NCI-H2081 treated with DMSO at 0.1 percent for 48 hours (cell line): ENCODE data around the gene ERC2.

Experiments used
- DNase-seq: peaks from one replicate; lab custom pipeline; 2025; lab: John Stamatoyannopoulos, UW

The ERC2 gene

DNA sequence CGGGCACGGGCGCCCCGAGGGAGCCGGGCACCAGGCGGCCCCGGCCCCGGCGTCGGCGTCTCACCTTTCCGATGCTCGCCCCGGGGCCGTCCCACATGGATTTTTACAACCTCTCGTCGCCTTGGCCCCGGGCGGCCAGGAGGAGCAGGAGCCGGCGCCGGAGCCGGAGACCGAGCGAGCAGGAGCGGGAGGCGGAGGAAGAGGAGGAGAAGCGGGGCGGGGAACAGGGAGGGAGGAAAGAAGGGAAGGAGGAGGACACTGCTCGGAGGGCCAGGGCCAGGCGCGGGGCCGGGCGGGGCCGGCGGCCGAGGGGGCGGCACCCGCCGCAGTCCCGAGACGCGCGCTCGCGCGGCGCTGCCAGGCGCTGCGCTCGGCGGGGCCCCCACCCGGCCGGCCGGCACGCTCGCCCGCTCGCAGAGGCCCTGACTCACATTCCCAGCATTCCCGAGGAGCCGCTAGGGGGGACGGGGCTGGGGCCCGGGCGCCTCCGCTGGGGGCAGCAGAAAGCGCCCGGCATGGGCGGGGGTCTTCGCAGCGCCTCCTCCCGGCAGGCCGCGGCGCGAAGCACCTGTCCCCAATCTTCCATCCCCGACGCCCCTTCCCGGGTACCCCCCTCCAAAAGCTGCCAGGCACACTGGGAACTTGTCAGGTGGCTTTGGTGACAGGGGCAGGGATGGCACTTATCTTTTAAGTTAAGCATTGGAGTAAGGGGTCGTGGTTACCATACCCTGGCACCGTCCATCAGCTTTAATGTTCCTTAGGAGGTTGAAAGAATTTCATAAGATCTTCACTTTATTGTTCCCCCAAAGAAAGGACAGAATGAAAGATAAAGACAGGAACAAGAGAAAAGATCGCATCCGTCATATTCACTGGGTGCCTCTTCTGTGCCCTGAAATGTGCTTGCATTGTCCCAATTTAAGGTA, at the start of gene ERC2:
ERC2 (minus strand) TSS at position 284 of the 923 bp plus-strand sequence.
- DNase-seq = no peak

DNA sequence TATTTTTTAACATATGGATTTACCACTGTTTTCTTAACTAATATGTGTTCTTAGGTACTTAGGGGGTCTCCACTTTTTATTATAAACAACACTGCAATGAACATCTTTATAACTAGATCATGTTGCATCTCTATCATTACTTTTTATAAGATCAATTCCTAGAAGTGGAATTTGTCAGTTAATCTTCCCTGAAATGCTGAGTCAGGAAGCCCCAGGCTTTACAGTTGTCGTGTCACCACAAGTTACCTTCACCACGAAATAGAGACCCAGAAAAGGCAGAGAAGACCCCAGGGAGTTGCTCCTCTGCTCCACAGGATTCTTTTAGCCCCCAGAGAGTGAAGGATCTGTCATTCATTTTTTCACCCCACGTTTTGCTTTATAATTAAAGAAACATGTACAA, 34.5 kb upstream of the ERC2 start:
- DNase-seq = no peak

DNA sequence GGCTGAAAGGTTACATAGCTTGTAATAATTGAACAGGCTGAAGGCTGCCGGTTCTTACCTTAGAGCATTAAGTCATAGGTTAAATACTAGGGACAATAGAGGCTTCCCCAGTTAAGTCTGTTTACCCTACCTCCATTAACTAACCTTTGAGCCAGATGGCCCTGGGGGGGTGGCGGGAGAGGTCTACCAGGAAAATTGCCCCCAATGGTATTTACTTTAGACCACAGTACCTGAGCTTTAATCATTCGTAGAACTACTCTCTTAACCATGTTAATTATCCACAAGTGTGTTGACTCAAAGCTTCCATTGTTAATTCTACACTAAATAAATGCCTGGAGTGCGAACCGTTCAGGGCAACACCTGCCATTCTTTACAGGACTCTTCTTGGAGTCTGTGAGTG, 28.1 kb upstream of the ERC2 start:
- peak; percentile 48 for DNase-seq

DNA sequence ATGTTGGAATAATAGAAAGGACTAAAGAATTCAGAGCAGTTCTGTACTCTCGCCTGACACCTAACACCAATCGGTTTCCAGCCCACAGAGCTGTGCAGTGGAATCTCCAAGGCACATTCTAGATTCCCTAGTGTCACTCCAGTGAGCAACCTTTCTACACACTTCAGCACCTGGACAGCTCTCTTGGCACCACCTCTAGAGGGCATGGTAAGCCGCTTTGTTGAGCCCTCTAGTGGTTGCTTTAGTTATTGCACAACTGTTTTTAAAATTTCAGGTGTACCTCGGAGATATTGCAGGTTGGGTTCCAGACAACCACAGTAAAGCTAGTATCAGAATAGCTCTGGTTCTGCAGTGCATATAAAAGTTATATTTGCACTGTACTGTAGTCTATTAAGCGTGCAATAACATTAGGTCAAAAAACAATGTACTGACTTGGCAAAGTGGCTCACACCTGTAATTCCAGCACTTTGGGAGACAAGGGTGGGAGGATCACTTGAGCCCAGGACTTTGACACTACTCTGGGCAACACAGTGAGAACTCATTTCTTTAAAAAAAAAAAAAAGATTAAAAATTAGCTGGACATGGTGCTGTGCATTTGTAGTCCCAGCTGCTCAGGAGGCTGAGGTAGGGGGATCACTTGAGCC, 26.5 kb upstream of the ERC2 start:
- no peak for DNase-seq

DNA sequence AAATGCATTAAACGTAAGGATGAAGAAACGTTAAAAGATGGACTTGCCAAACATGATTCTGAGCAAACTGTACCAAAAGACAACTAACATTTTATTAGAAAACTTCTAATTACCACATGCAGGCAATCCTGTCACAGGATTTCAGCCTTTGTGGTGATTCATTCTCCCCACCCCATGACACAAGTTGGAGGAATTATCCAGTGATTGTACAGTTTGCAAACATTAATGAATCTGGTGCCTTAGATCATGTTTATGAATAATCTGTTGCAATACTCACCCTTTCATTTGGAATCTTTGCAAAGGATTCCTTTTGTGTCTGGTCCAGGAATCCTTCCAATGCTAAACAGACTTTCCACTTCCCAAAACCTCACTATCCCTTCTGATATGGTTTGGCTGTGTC, 23.3 kb upstream of the ERC2 start:
- no peak for DNase-seq

DNA sequence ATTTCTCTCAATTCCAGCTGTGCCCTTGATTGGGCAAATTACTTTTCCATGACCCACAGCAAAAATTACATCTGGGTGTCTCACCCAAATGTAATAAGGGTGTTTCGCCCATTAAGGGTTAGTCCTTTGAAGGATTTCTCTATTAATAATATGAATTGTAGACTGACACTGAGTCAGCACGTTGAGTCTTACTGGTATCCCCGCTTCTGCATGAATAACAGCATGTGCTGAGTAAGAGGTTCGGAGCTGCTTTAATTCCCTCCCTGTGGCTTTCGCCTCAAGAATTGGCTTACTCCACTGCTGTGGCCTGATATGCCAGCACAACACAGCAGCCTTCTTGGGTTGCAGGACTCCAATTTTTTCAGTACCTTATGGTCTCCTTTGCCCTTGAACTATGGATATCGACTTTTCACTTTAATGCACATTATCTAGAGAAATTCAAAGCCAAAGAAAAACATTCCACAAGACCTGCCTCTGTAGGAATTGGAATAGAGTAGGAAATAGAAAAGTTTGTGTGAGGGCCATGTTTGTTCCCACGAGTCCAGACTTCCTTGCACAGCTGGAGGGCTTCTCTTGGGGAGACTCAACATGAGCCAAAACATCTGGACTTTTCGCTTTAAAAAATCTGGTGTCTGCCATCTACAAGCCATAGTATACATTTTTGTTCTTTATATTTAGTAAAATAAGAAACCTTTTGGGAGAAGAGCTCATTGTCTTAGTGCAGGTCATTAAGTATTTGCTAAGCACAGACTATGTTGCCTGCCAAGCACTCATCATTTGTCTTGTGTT, 20.7 kb upstream of the ERC2 start:
- no peak for DNase-seq

DNA sequence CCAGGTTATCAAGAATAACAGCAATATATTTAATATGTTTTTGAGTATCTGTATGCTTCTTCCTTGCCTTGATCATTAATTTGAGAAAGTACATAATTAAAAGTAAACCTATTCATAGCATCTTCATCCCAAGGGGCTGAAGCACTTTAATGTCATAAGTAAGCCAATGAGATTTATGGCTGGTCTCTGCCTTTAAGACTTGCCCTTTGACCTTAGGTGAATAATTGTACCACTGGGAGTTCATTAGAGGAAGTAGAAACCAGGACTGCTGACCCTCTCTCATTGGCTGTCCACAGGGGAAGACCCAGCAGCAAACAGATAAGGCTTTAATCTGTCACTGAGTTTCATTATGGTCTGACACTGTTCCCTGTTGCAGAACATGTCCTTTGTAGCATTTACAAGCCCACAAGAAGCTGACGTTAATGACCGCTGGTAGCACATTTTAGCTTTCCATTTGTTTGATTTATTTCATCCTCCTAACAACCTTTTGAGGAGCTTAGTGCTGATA, 16.3 kb upstream of the ERC2 start:
- no peak for DNase-seq

DNA sequence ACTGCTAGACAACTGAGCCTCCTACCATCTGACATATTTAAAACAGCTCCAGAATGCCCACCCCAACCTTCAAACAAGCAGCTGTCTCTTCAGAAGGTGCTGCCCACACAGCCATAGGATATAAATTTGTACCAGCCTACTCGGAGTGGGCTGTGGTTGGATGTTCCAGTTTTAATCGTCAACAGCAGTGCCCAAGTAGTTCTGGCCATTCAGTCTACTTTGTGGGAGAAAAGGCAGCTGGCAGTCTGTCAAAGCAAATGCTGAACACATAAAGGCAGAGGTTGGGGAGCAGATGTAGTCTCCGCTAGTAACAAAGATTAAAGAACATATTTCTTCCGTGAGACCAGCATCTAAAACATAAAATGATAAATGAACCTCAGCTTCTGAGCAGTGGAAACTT, 15.9 kb upstream of the ERC2 start:
- DNase-seq = no peak

DNA sequence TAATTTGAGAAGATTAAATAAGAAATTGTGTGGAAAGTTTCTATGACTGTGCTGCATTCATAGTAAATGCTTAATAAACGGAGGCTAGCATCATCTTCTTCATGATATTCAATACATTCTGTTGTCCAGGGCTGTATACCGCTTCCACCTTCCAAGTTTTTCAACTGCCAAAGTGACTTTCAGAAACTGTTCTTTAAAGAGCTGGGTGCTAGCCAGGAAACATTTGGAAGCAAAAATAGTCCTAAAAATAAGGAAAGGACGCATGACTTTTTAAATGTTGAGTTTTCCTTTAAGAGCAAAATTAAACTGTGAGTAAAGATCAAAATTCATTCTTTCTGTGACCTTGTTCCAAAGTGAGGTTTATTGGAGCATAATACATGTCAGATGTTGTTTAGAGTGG, 9.4 kb upstream of the ERC2 start:
- DNase-seq = no peak

DNA sequence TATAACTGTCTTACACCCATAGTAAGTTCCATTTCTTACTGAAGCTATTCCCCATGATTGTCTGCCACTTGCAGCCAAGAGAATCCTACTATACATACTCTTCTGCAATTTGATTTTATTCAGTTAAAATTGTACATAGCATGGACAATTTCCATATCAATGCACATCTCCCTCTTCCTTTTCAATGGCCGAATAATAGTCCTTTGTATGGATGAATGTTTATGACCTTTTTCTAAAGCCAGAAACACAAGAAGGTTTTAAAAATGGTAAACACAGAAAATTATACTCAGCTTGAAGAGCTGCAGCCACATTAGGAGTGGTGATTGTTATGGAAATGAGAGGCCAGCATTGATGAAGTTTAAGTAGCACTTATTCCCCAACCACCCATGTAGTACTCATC, 8.5 kb upstream of the ERC2 start:
- DNase-seq = no peak

DNA sequence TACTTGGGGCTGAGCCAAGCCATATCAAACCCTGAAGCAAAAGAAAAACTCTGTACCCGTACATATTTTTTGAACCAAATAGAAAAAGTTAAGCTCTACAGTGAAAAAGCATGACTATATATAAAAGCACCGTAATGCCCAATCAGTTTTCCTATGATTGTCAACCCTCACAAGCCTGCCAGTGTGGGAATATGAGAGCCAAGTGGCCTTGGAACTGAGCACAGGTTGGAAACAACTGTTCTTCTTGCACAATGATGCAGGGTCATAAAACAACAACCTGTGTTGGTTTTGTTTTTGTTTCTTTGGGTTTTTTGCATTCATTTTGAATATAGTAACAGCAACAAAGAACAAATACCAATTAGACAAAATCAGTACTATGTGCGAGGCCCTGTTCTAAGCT, 3.5 kb upstream of the ERC2 start:
- no peak for DNase-seq

DNA sequence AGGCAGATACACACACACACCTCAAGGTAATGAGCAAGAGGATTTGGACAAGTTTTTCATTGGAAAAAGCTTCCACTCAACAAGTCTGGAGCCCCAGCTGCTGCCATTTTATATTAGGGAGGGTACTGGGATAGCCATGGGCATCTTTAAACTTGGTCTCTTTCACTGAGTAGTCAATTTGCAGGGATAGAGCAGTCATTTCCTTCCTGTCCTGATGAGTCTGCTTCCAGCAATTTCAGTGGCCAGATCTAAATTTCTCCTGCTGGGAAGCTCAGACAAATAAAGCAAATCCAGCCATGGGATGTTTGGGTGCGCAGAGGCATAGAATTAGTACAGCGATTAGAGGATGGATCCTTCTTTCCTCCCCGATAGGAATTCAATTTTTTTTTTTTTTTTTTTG, 874 bp upstream of the ERC2 start:
- no peak for DNase-seq

DNA sequence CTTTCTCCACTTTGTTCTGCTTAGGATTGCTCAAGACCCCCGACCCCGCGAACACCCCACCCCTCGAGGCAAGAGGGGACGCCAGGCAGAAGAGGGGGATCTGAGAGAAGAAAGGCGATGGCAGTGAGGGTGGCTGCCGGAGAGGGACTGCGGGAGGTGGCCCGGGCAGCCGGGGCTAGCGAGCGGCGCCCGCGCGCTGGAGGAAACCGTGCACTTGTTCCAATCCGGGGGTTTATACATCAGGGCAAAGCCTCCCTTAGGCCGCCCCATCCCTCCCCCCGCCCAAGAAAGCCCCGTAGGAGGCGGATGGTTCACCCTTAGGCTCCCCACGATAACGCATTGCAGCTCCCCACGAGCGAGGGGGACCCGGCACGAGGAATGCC, 475 bp downstream of the ERC2 start:
- DNase-seq = no peak

DNA sequence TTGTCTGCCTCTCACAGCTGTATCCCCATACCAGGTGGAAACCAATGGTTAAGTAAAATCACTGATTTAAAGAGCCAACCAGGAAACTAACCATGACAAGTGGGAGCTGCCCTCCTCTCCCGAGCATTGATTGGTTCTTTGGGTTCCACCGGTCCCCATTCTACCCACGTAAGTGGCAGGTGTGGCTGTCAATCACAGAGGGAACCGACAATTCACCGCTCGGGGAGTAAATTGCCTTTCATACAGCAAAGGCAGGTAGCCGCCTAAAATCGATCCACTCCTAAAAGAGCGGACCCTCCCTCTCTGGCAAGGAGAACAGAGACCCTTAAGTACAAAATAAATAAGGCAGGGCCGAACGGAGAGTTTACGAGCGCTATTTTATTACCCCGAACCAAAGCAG, 1.2 kb downstream of the ERC2 start:
- DNase-seq = peak; percentile 71

DNA sequence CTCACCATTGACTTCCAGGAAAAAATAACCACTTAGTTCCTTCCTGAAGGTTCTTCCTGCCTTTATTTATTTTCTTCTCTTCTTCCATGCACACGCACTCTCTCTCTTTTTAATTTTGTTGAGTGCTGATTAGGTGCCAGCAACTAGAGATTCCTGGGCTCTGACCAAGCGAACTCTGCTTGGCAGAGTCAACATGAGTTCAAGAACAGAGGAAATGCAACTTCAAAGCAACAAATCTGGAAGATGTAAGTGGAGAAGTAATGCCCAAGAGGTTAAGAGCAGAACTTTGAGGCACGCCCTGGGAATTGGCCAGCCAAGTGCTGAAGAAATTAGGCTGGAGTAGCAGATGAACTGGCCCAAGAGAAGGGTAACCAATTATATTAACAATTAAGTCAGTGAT, 8.5 kb downstream of the ERC2 start:
- no peak for DNase-seq

DNA sequence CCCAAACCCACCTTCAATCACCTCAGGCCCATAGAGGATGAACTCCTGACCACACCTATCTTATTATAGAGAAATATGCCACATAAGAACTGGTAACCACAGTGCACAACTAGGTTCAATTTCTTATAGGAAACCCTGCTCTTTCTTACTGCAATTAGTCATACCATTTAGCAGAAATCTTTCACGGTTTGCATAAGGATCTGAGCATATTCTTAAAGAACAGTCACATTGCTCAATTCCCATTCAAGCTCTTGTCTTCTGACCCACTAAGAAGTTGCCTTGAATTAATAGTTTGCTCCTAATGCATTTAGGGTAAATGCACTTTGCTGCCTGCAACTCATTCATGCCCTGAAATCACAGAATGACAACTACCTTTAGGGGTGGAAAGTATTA, 9.2 kb downstream of the ERC2 start:
- no peak for DNase-seq

DNA sequence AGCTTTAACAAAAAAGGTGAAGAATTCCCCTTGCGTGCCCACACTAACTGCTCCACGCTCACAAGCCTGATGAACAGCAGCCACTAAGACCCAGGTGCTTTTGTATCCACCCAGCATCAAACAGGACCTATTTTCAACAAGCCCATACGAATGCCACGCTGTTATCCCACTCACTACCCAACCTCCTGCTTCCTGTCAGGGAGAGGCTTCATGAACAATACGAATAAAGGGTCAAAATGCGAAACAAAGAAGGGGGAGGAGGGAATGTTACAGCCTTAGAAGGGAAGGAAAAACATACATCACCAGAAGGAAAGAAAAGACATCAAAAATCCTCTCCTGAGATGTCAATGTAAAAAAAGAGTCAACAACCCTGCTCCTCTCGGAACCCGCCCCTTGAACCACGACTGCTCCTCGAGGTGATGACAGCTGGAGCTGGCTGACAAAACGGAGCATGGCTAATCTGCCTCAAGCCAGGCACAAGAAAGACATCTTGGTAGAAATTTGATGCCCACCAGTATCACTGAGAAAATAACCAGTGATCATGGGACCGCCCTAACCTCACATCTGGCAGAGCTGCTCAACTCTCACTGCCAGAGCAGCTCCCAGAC, 9.7 kb downstream of the ERC2 start:
- no peak for DNase-seq

DNA sequence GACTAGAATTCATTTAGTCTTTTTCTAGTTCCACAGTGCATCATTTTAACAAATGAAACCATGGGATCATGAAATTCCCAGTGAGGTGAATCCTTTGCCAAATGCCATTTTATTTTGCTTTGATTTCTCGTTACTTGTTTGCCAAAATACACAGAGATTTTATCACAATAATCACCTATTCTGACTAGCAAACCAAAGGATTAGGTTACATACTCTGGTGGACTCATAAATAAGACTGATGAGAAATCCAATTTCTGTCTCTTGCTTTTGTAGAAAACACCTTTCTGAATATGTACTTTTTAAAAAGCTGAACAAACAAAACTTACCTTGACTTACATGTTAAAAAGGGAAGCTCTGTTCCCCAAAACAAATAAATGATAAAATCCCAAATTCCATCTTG, 12.2 kb downstream of the ERC2 start:
- DNase-seq = peak; percentile 82

DNA sequence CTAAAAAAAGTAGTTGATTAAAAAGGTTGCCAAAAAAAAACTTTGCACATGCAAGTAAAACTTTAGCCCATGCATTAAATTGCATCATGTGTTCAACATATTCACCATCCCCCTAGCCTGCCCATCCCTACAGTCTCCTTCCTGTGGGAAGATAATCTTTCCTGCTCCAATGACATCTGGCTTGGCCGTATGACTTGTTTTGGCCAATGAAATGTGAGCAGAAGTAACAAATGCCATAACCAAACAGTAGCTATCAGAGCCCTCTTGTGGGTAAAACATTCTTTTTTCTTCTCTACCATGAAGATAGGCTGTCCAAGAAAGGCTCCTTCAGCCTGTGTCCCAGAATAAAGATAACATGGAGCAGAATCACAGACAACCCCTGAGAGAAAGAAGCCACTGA, 15.3 kb downstream of the ERC2 start:
- DNase-seq = no peak

DNA sequence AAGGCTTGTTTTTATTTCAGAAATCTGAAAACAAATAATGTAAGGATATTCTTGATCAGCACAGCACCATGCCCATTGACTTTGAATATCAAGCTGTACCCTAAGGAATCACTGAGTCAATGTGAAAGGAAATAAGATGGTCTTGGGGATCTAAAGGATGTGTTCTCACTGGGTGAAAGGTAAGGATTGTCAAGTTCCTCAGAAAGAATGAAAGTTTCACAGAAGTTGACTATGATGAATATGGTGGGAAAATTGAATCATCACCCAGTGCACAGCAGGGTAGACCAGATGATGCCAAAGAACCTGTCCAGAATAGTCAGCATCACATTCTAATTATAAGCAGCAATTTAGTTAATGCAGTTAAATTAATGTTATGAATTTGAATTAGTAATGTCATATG, 16.2 kb downstream of the ERC2 start:
- no peak for DNase-seq

DNA sequence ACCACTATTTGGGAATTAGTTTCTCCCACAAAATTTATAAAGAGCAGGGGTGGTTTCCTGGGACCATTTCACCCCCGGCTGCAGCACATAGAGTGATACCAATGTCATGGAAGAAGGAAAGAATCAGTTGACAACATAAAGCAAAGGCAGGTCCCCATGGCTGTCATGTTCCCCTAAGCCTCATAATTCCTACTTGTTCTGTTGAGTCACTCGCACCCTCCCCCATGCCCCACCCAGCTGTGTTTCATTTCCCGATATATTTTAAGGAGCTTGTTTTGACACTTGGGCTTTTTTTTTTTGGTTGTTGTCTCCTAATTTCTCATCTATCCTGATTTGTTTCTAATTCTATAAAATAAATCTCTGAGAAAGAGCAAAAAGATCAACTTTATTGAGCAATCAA, 24.9 kb downstream of the ERC2 start:
- DNase-seq = no peak

DNA sequence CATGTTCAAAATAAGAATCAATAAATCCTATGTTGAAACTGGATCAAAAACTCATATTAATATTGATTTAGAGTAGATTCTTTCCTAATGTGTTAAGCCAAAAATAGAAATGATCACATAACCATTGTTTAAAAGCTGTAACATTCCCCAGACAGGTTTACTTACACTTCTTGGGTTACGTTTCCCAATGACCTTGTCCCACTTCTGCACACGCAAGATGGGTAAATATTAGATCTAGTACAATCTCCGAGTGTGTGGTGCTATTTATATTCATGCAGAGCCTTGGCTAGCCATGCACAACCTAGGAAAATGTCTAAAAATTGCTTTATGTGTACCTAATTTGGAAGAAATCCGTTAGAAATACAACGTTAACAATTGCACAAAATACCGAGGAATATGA, 39.6 kb downstream of the ERC2 start:
- no peak for DNase-seq
